ENCODE data around the gene MKLN1.
A peak's percentile ranks its signal among the peaks of the same experiment; 100 is the strongest.

MKLN1 gene

DNA sequence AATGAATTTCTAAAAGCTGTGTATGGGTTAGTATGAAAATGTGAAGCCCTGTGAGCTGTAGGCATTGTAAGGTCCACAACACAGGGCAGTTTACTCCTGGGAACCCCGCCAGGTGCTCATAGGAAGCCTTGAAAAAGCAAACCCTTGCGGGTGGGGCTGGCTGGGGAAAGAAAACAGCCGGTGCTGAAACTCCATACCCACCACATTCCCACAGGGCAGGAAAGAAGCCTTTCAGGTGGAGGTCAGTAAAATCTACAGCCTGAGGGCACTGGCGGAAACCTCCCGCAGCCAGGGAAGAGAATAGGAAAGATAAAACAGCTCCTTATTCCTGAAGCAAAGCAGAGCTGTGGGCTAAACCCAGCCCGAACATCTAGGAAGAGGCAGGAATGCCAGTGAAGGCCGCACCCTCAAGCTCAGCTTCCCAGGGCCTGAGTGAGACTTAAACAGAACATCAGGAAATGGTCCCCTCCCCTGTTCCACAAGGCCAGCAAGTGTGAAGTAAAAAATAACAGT lies 194.0 kb downstream of the MKLN1 start:
- DNase-seq (ENCODE audit: low read depth, low spot score): no peak

GRCh38 chr7:131522325-131522930 lies 194.8 kb downstream of the MKLN1 start:
- no peak for DNase-seq (ENCODE audit: low read depth, low spot score)

- DNase-seq (ENCODE audit: low read depth, low spot score): no peak
Measured at GRCh38 chr7:131524115-131524514, 196.4 kb downstream of the MKLN1 start.

GRCh38 chr7:131524703-131525102 lies 197.0 kb downstream of the MKLN1 start:
- no peak for DNase-seq (ENCODE audit: low read depth, low spot score)

DNA sequence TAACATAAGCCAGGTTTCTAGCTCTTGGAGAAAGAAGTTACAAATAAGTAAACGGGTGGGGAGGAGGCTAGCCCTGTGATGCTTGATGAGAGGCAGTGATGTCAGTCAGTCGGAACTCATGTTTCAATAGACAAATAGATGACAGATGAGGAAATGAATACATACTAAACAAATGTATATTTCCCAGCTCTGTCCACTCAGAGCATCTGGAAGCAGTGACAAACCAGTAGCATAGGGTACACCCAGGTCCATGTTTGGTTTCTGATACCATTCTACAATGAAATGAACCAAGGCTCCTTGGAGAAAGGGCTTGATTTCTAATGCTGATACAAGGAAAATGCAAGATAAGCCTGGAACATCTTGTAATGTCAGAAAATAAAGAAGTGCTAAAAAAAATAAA lies 198.1 kb downstream of the MKLN1 start:
- no peak for DNase-seq (ENCODE audit: low read depth, low spot score)

- DNase-seq (ENCODE audit: low read depth, low spot score): no peak
Measured at GRCh38 chr7:131527456-131527855, 199.8 kb downstream of the MKLN1 start.

- no peak for DNase-seq (ENCODE audit: low read depth, low spot score)
Measured at GRCh38 chr7:131529179-131529578, 201.5 kb downstream of the MKLN1 start.

GRCh38 chr7:131529617-131530016 lies 201.9 kb downstream of the MKLN1 start:
- DNase-seq (ENCODE audit: low read depth, low spot score): no peak

DNA sequence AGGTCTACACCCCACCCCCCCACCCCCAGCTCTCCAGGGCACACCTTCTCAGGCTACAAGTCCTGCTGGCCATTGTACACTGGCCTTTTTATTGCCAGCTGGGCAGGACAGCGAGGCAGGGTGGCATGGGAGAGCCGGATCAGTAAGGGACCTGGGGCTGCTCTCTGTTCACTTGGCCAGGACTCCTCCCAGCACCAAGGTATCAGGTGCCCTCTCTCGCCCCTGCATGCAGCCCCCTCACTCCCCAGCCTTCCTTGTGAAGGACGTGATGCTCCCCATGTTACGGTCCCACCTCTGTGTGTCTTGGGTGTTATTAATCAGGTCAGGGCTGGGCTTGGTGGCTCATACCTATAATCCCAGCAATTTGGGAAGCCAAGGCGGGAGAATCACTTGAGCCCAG lies 202.5 kb downstream of the MKLN1 start:
- DNase-seq (ENCODE audit: low read depth, low spot score): no peak

DNA sequence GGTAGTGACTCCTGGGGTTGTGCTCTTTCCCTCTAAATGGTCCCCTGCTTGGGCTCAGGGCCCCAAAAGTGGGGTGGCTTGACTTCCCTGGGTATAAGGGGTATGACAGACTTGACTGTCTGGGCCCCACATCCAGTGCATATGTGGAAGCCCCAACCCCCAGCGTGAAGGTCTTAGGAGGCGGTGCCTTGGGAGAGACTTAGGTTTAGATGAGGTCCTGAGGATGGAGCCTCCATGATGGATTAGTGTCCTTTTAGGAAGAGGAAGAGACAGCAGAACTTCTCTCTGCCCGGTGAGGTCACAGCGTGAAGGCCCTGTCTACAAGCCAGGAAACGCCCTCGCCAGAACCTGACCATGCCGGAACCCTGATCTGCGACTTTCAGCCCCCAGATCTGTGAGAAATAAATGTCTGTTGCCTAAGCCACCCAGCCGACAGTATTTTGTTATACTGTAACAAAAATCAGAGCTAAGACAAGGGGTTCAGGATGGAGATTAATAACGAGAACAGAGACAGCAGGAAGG lies 205.0 kb downstream of the MKLN1 start:
- DNase-seq (ENCODE audit: low read depth, low spot score): no peak

GRCh38 chr7:131533151-131533559 lies 205.5 kb downstream of the MKLN1 start:
- DNase-seq (ENCODE audit: low read depth, low spot score): no peak

DNA sequence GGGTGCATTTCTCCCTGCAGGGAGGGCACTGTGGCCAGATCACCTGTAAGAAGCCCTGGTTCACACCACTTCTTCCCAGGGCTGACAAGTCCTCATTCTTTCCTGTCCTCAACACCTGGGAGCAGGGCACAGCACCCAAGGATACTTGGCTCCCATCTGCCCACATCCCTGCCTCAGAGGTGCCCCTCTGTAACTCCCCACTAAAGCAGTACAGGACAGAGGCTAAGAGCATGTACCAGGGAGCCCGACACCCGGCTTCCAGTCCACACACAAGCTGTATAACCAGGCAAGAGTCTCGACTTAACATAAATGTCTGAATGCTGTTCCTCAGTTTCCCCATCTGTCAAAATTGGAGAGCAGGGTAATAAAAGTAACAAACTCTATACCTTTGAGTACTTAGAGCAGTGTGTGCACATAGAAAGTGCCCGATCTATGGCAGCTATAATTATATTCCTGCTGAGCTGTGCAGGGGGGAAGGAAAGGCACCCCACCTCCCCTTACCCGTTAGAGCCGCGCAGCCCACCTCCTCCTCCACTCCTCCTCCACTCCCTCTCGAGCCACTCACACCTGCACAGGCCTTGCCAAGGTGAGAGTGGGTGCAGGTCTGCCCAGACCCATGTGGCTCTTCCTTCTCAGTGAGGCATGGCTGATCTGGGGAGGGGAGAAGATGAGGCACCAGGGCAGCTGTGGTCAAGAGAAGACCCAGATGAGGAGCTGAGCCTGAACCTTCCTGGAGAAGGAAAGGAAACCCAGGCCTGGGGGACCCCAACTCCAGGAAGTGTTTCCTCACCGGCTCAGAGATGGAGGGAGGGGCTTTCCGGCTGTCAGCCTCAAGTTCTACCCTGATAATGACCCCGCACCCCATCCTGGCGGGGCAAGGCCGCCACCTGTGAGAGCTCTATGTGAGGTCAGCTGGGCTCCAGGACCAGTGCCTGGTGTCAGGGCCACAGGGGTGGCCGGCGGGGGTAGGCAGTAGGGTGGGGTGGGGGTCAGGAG lies 206.2 kb downstream of the MKLN1 start:
- no peak for DNase-seq (ENCODE audit: low read depth, low spot score)

DNA sequence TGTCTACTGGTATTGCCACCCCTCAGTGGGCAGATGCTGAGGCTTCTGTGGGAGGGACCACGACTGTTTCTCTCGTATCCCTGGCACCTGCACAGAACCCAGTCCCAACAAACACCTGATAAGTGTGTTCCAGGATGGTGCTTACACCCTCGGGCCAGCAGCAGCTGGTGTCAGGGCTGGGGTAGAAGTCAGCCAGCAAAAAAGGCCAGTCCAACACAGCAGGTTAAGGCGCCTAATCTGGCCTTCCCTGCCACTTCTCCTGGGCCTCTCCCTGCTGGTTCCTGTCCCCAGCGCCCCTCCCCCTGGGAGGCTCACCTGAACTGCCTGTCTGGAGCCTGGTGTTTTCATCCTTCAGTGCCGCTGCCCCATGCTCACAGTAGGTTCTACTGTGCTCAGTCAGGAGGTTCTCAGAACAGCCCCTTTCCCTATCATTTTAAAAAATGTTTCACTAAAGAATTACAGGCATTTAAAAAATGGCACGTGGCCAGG lies 208.7 kb downstream of the MKLN1 start:
- DNase-seq (ENCODE audit: low read depth, low spot score): no peak

DNA sequence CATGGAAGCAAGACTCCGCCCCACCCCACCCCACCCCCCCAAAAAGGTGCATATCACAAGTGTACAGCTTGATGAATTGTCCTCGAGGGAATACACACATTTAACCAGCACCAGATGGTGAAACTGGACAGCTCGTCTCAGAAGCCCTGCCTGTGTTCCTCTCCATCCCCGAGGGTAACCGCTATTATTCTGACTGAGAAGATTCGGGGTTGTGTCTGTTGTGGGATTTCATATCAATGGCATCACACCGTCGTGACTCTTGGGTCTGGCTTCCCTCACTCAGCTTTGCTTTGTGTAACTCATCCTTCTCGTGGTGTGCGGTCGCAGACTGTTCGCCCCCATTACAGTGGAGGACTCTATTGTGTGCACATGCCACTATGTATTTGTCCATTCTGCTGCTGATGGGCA lies 209.9 kb downstream of the MKLN1 start:
- DNase-seq (ENCODE audit: low read depth, low spot score): no peak

DNA sequence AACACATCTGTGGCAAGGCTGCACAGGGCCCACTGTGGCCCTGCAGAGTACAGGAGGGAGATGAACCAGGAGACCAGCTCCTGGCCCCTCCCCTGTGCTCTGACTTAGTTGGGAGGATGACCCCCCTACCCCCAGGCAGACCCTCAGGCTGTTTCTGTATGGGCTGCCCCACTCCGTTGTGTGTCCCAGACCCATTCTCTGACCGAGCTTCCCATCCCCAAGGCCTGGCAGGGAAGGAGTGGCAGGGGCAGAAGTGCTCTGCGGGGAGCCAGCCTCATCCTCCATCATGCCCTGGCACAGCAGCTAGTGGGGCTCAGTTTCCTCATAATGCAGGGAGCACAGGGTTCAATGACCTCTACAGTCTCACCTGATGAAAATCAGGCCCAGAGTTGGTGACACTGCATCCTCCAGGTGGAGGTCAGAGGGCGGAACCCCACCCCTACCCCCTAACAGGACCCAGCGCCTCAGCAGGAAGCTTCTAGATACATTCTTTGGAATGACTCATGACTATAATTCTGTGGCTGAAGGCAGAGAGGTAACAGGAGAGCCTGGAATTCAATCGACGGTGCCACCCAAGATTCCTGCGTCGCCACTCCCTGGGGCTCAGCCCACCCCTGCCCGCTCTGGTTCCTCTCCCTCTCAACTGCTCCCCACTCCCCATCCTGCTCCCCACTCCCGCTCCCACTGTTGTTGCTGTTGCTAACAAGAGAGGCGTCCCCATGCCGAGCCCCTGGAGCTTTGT lies 210.6 kb downstream of the MKLN1 start:
- DNase-seq (ENCODE audit: low read depth, low spot score): no peak

- DNase-seq (ENCODE audit: low read depth, low spot score): no peak
Measured at GRCh38 chr7:131538813-131539179, 211.1 kb downstream of the MKLN1 start.

DNA sequence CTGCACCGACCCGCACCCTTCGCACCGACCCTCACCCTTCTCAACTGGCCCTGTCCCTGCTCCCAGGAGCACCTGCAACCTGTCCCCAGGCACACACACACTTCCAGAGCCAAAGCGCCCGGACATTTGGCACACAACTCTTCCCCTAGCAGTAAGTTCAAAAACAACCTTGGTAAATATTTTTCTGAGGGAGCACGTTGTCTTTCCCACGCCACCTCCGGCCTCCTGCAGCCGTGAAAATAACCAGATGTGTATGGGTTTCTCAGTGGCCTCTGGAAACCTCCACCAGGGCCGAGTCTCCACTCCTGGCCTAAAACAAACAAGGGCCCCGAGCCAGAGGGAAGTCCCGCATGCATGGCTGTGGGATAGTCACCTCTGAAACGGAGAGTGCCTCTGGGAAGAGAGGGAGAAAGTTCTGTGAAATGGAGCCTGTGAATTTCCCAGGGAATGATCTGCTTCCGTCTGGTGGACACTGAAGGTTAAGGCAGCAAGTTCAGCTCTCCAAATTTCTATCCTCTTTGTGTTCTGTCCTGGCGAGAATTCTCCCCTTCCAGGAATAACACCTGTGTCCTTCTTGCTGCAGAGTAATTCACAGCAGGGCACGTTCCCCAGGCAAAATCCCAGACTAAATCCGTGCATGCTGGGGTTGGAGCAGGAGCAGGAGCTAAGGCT lies 213.0 kb downstream of the MKLN1 start:
- peak; percentile 89 for DNase-seq (ENCODE audit: low read depth, low spot score)

DNA sequence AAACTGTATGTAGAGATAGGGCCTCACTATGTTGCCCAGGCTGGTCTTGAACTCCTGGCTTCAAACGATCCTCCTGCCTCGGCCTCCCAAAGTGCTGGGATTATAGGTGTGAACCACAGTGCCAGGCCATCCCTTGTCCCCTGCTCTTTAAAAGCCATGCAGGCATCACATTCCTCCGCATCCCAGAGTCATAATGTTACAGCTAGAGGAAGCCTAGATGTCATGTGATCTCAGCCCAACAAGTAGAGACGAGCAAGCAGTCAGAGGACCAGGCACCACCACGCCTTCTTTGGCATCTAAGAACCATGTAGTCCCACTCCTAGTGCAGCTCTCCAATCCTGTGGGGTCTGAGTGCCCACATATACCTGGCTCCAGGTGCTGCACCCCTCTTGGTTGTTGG lies 215.6 kb downstream of the MKLN1 start:
- DNase-seq (ENCODE audit: low read depth, low spot score): no peak

- DNase-seq (ENCODE audit: low read depth, low spot score): no peak
Measured at GRCh38 chr7:131544021-131544420, 216.3 kb downstream of the MKLN1 start.

DNA sequence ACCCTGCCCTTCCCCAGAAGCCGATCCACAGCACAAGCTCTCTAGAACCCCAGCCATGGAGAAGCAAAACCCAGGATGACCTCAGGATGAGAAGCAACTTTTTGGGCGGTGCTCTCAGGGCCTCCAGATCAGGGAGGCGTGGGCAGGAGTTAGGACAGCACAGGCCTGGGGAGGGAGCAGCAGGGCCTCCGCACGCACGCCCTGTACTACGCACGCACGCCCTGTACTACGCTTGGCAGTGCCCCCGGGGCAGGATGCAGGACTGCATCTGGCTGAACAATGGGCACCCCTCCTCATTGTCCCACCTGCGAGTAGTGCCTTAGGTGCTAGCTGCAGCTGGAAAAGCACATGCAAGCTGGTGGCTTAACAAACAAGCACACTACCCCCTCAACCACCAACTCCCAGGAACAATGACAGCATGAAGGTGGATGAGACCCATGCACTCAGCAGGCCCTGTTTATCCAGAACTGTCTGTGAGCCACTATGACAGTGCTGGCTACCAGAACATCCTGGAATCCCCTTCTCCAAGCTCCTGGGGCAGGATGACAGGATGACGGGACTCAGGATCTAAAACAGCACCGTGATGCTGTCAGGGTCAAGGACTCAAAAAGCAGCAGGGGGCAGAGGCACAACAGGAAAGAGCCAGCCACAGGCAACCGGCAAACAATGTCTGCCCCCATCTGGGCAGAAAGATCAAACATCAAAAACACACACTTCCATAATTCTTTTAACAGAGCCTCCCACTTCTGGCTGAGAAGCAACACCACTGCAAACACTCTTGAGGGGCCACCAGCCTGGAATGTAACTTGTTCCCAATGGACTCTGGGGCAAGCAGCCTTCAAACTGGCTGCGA lies 217.0 kb downstream of the MKLN1 start:
- peak; percentile 80 for DNase-seq (ENCODE audit: low read depth, low spot score)

All from brain pericyte (primary cell).